HG02678 (cell line): ENCODE data around the gene GLB1L.

Source experiments
- ATAC-seq: cut with Tn5 transposase; IDR thresholded peaks from one replicate; pipeline ENCODE4 v1.9.1; 2021; ENCODE audit warnings: mild to moderate bottlenecking, moderate library complexity; ENCODE audit not compliant: unreplicated experiment

GLB1L gene

GRCh38 chr2:219253753-219254589 is 8.7 kb upstream of the GLB1L start, which contains the start of gene TUBA4A:
Gene TUBA4A, minus strand, starts transcription at chr2:219253918. Its CDS starts 60 bp downstream, at chr2:219253858.
- peak; percentile 61 for ATAC-seq

- ATAC-seq: peak; percentile 6
Observed at GRCh38 chr2:219252900-219253752, 7.9 kb upstream of the GLB1L start, which contains the start of gene TUBA4B. Gene TUBA4B, plus strand, starts transcription at chr2:219253243. Its CDS starts 165 bp downstream, at chr2:219253408.

- no peak for ATAC-seq
Observed at GRCh38 chr2:219252570-219252899, 7.3 kb upstream of the GLB1L start.

- ATAC-seq: no peak
Observed at GRCh38 chr2:219252084-219252483, 6.8 kb upstream of the GLB1L start.

GRCh38 chr2:219251656-219252055 is 6.4 kb upstream of the GLB1L start:
- ATAC-seq: no peak

- ATAC-seq: no peak
Observed at GRCh38 chr2:219250049-219250781, 5.0 kb upstream of the GLB1L start.

- peak; percentile 45 for ATAC-seq
Observed at GRCh38 chr2:219249203-219249980, 4.1 kb upstream of the GLB1L start.

- no peak for ATAC-seq
Observed at GRCh38 chr2:219248845-219249202, 3.6 kb upstream of the GLB1L start.

GRCh38 chr2:219247678-219248642 is 2.7 kb upstream of the GLB1L start:
- no peak for ATAC-seq

GRCh38 chr2:219246559-219246958 is 1.3 kb upstream of the GLB1L start:
- ATAC-seq: no peak

GRCh38 chr2:219245899-219246230 is 621 bp upstream of the GLB1L start:
- no peak for ATAC-seq

- no peak for ATAC-seq
Observed at GRCh38 chr2:219244789-219245147, 476 bp downstream of the GLB1L start.

- no peak for ATAC-seq
Observed at GRCh38 chr2:219243291-219243761, 1.9 kb downstream of the GLB1L start.

GRCh38 chr2:219234331-219234730 is 10.9 kb downstream of the GLB1L start:
- no peak for ATAC-seq

GRCh38 chr2:219230059-219230540 is 15.1 kb downstream of the GLB1L start:
- no peak for ATAC-seq

- ATAC-seq: peak; percentile 98
Observed at GRCh38 chr2:219229305-219230058, 15.8 kb downstream of the GLB1L start, which contains the start of the genes ANKZF1 and ATG9A. Gene ANKZF1, plus strand, starts transcription at chr2:219229806. Its CDS starts 452 bp downstream, at chr2:219230258. Gene ATG9A, minus strand, starts transcription at chr2:219229636. Its CDS starts 1,612 bp downstream, at chr2:219228024.

- ATAC-seq: no peak
Observed at GRCh38 chr2:219228911-219229304, 16.3 kb downstream of the GLB1L start.
